Right lobe of liver (tissue), 6 donors: ENCODE measurements around the gene ACOT13. TPM values are rescaled to one million over a fixed set of nuclear protein-coding genes. Genes with fewer than 3 reads are reported as not detected.
"Not testable (repeated sequence)": the region's sequence is repeated elsewhere in the genome, so short reads cannot be mapped to it uniquely, and the experiment has no call there.

Experiments used
- ATAC-seq, 4 donors: fragments of 200-7000 bp; cut with Tn5 transposase; one replicate each; pipeline ENCODE4 v1.9.1; 2020; ENCODE audit warnings: mild to moderate bottlenecking in 4 of 4, moderate library complexity in 4 of 4
- DNase-seq, 3 donors: peaks; one replicate each; pipeline ENCODE4 v3.0.0-alpha.2; 2020
- H3K27ac ChIP-seq, 3 donors: fragments of 200-600 bp; one replicate each; pipeline ENCODE4 v1.8.0; 2022
- H3K27me3 ChIP-seq, 2 donors: fragments of 200-600 bp; one replicate each; pipeline ENCODE4 v1.8.0; 2022
- H3K36me3 ChIP-seq, 4 donors: fragments of 200-600 bp; sonication (generic) in 1 of 4; one replicate each; pipeline versions ENCODE4 v1.5.1 to v1.8.0; 2017 to 2022; ENCODE audit warnings: control low read depth in 1 of 4
- H3K4me1 ChIP-seq, 4 donors: fragments of 200-600 bp; sonication (generic) in 1 of 4; one replicate each; pipeline versions ENCODE4 v1.5.1 to v1.8.0; 2017 to 2022; ENCODE audit warnings: control low read depth in 1 of 4
- H3K4me3 ChIP-seq, 3 donors: fragments of 200-600 bp; one replicate each; pipeline ENCODE4 v1.8.0; 2022
- H3K9me3 ChIP-seq, 4 donors: fragments of 200-600 bp; sonication (generic) in 1 of 4; one replicate each; pipeline versions ENCODE4 v1.5.1 to v1.8.0; 2017 to 2022; ENCODE audit warnings: control low read depth in 1 of 4
- CTCF ChIP-seq, 4 donors: fragments of 200-600 bp in 3 of 4; fragments of 450-650 bp in 1 of 4; IDR thresholded peaks; one replicate each; pipeline versions ENCODE4 v1.5.1 to v1.8.0; 2016 to 2022; ENCODE audit warnings: antibody characterized with exemption in 4 of 4, mild to moderate bottlenecking in 2 of 4
- POLR2A ChIP-seq: fragments of 450-650 bp; IDR thresholded peaks from one replicate; pipeline ENCODE4 v1.6.1; 2017; ENCODE audit warnings: antibody characterized with exemption, mild to moderate bottlenecking
- WGBS: methylation state at CpG from one replicate; pipeline ENCODE4 v1.1.6; 2018; ENCODE audit warnings: low coverage, low lambda C conversion rate; ENCODE audit not compliant: insufficient coverage; ENCODE audit errors: missing lambda C conversion rate; 5-methylcytosine and 5-hydroxymethylcytosine counted together
- intact Hi-C, 2 donors: fragments of 100-400 bp; cut with DNase I; formaldehyde crosslinking; loops; one replicate each; pipeline versions ENCODE4 v1.11.2 to v1.14.1; 2022
- total RNA-seq, 6 experiments: library from RNA; depleted of rRNA in 2 of 6; stranded (reverse); fragments of >200 nt in 2 of 6; fragmentation: NEBNext Ultra II Directional in 3 of 6; extraction: Animal tissue kit (Norgen Biotek cat#: 25700) in 3 of 6; gene quantifications; one replicate each; pipeline versions ENCODE4 v1.1.0 to v1.2.4, GENCODE V29; 2016 to 2023
- donor health status: DM: no; HTN: yes; CAD: no.
- donor health status: DM: no; HTN: no; CAD: no.
- donor health status: DM: no; HTN: no; CAD: no.
- donor health status: DM: no; HTN: yes; CAD: no.
- donor health status: DM: no; HTN: yes; CAD: no.

Gene ACOT13
- total RNA-seq, 6 experiments from 2014 or later: 14.0 to 53.6 (median 43.4) TPM

- Histone ChIP-seq H3K27ac (no peak overlapping the region), H3K4me3 (no peak overlapping the region), H3K4me1 (no peaks in the 10 kb centered on the region), H3K36me3 (no peaks in the 10 kb centered on the region), H3K9me3 (no peaks in the 10 kb centered on the region), H3K27me3 (no peaks in the 10 kb centered on the region)
- 81% methylated on average over 5 of the region's 5 CpGs for whole genome bisulfite sequencing
- no peak for TF ChIP-seq CTCF (IDR thresholded peaks at IDR 0.05)
- TF ChIP-seq POLR2A: no peak
- no peak for DNase-seq
- no peak for ATAC-seq
- intact Hi-C loops: no loop called here
Observed at GRCh38 chr6:24630856-24631505, 35.9 kb upstream of the ACOT13 start.

DNA sequence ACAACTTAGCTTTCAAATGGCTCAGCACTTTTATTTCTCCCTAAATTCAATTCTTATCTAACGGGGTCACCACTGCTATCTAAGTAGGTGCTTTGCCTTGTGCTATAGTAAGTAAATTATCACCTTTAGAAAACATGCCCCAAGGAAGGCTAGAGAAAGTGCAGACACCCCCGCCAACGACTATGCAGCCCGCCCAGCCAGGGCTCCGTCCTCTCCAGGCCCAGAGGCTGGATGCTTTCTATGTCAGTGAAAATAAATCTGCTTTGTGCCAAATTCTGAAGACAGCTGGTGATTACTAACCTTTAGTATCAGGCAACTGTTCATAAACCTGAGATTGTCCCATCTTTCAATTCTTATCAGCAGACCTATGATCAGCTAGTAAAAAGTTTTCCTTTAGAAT lies 35.2 kb upstream of the ACOT13 start:
- Histone ChIP-seq H3K36me3 (no peaks in the 10 kb centered on the region), H3K4me1 (no peaks in the 10 kb centered on the region), H3K4me3 (no peak overlapping the region), H3K27me3 (no peaks in the 10 kb centered on the region), H3K27ac (no peak overlapping the region), H3K9me3 (no peaks in the 10 kb centered on the region)
- no peak for DNase-seq
- TF ChIP-seq CTCF (IDR thresholded peaks at IDR 0.05): no peak
- no peak for TF ChIP-seq POLR2A
- WGBS: 71% methylated on average over 5 of the region's 5 CpGs
- no peak for ATAC-seq
- intact Hi-C loops: no loop called here

DNA sequence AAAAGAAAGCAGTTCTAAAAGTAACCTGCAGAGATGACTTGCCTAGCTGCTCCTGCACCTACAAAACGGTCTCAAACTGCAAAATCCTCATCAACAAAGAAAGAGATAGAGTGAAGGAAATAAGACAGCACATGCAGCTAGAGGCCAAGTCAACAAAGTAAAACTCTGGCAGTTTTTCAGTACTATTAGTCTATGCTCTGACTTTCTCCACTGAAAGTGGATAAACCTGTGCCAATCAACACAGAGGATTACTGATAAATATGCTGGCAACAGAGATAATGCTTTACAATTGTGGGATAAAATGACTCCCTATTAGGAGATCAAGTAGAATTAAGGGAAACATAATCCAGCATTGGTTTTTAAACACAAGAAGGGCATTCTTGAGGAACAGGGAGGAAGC lies 34.3 kb upstream of the ACOT13 start:
- Histone ChIP-seq H3K4me1 (no peaks in the 10 kb centered on the region), H3K36me3 (no peaks in the 10 kb centered on the region), H3K9me3 (no peaks in the 10 kb centered on the region), H3K27ac (no peak overlapping the region), H3K4me3 (no peak overlapping the region), H3K27me3 (no peaks in the 10 kb centered on the region)
- no peak for TF ChIP-seq CTCF (IDR thresholded peaks at IDR 0.05)
- no peak for TF ChIP-seq POLR2A
- DNase-seq (no peak), ATAC-seq (no peak)
- intact Hi-C loops: no loop called here
- WGBS: 31% methylated on average over 1 of the region's 1 CpG

DNA sequence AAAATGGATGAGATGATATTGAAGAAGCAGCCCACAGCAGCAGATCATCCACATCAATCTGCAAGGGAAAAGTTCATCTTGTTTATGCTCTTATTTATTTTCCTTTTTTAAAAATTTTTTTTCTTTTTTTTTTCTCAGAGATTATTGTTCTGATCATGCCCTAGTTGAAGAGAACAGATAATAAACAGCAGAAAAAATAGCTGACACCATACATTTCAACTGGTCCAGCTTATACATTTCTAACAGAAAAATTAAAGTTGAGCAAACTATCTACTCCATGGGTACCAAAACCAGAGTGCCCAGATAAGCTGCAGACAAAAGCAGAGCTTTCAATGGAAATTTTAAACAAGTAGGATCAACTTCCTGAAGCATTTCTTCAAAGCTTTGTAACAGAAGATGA lies 30.2 kb upstream of the ACOT13 start:
- Histone ChIP-seq H3K9me3 (no peaks in the 10 kb centered on the region), H3K27me3 (no peaks in the 10 kb centered on the region), H3K36me3 (no peaks in the 10 kb centered on the region), H3K4me1 (no peaks in the 10 kb centered on the region), H3K27ac (no peak overlapping the region), H3K4me3 (no peak overlapping the region)
- intact Hi-C loops: no loop called here
- no peak for ATAC-seq
- TF ChIP-seq POLR2A: no peak
- no peak for TF ChIP-seq CTCF (IDR thresholded peaks at IDR 0.05)
- DNase-seq: no peak

DNA sequence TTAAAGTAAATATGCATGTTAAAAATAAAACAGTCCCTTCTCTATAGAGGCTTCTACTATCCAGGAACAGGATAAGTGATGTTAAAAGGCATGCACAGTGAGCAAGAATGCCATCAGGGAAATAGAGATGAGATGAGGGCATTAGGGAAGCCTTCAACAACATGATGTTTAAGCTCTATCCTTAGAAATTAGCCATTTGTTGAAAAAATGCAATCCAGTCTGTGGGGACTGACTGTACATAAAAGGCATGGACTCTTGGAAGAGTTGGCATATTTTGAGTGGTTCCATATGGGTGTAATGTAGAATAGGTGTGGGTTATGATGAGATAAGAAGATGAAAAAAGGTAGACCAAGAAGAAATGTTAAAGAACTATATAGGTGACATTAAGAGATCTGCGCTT lies 26.7 kb upstream of the ACOT13 start:
- no peaks in the 10 kb centered on the region for H3K27me3 ChIP-seq
- no peaks in the 10 kb centered on the region for H3K36me3 ChIP-seq
- TF ChIP-seq CTCF (IDR thresholded peaks at IDR 0.05): no peak
- no peak overlapping the region for H3K27ac ChIP-seq
- H3K4me1 ChIP-seq: no peaks in the 10 kb centered on the region
- no peak overlapping the region for H3K4me3 ChIP-seq
- intact Hi-C loops: no loop called here
- H3K9me3 ChIP-seq: no peaks in the 10 kb centered on the region
- no peak for ATAC-seq
- WGBS: 93% methylated on average over 1 of the region's 1 CpG
- no peak for DNase-seq

DNA sequence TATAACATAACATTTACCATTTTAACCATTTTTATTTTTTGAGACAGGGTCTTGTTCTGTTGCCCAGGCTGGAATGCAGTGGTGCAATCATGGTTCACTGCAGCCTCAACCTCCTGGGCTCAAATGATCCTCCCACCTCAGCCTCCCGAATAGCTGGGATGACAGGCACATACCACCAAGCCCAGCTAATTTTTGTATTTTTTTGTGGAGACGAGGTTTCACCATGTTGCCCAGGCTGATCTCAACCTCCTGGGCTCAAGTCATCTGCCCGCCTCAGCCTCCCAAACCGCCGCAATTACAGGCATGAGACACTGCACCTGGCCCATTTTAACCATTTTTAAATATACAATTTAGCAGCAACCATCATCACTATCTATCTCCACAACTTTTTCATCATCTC lies 26.2 kb upstream of the ACOT13 start:
- ATAC-seq, DNase-seq, H3K27me3 ChIP-seq, H3K4me1 ChIP-seq, H3K36me3 ChIP-seq, H3K4me3 ChIP-seq, intact Hi-C loops, H3K27ac ChIP-seq, H3K9me3 ChIP-seq: not testable (repeated sequence)
- WGBS: 87% methylated on average over 5 of the region's 5 CpGs
